ENCODE measurements around the gene ZNF3.
A peak's percentile ranks its signal among the peaks of the same experiment; 100 is the strongest.

The ZNF3 gene

DNA sequence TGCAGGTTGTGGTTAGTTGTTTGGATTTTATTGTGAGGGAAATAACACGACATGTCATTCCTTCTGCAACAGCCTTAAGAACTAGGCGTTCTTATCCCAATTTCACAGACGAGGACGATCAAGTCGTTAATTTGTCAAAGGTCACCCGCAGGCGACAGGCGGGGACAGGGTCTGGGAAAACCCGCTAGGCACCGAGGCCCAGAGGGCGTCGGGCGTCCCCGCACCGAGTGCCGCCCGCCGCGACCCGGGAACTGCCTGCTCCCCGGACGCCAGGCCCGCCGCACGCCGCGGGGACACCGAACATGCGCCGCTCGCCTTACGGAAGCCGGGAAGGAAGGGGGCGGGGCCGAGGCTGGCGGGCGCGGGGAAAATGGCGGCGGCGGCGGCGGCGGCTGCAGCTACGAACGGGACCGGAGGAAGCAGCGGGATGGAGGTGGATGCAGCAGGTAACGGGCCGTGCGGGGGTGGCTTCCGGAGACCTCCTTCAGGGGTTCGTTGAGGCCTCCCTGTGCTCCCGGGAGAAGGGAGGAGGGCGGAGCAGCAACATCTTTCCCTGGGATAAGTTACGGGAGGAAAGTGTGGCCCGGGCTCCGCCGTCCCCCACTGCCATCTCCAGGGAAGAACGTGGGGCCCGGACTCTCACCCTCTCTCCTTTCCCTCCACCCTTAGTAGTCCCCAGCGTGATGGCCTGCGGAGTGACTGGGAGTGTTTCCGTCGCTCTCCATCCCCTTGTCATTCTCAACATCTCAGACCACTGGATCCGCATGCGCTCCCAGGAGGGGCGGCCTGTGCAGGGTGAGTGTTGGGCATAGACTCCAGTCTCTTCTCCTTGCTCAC, 7.3 kb upstream of the ZNF3 start, which contains the start of gene COPS6 (continued):
- TF ChIP-seq IKZF3 (tag by site-specific recombination; IDR thresholded peaks at IDR 0.05) (peak; percentile 79; the same call in 1 of the 2 replicates), ZBTB17 (tag by site-specific recombination; IDR thresholded peaks at IDR 0.05) (no peak), ZFP37 (tag by site-specific recombination; IDR thresholded peaks at IDR 0.05) (peak; percentile 21; the same call in 1 of the 2 replicates), ZNF274 (IDR thresholded peaks at IDR 0.05; ENCODE audit: low read length) (no peak), ZNF274 (tag by site-specific recombination; IDR thresholded peaks at IDR 0.05; ENCODE audit: borderline replicate concordance) (no peak), SALL2 (tag by site-specific recombination; IDR thresholded peaks at IDR 0.05; ENCODE audit: borderline replicate concordance) (no peak), KLF9 (tag by site-specific recombination; IDR thresholded peaks at IDR 0.05; ENCODE audit: low read depth) (peak; percentile 95), ZNF501 (tag by site-specific recombination; IDR thresholded peaks at IDR 0.05) (peak; percentile 85), ZNF423 (tag by site-specific recombination; IDR thresholded peaks at IDR 0.05) (peak; percentile 65), ZNF707 (tag by site-specific recombination; IDR thresholded peaks at IDR 0.05) (no peak), KLF17 (tag by site-specific recombination; IDR thresholded peaks at IDR 0.05) (peak; percentile 54; the same call in 1 of the 2 replicates), YY1 (tag by site-specific recombination; IDR thresholded peaks at IDR 0.05) (peak; percentile 96), ZNF629 (tag by site-specific recombination; IDR thresholded peaks at IDR 0.05) (peak; percentile 69), BCL11A (tag by site-specific recombination; IDR thresholded peaks at IDR 0.05; ENCODE audit: low read depth) (no peak), OSR2 (tag by site-specific recombination; IDR thresholded peaks at IDR 0.05) (peak; percentile 62), ZNF658 (tag by site-specific recombination; IDR thresholded peaks at IDR 0.05) (no peak), ZNF548 (tag by site-specific recombination; IDR thresholded peaks at IDR 0.05) (no peak), ZNF76 (tag by site-specific recombination; IDR thresholded peaks at IDR 0.05; ENCODE audit: borderline replicate concordance, low read depth) (peak; percentile 80), SP3 (tag by site-specific recombination; IDR thresholded peaks at IDR 0.05) (peak; percentile 82), ZNF692 (tag by site-specific recombination; IDR thresholded peaks at IDR 0.05) (peak; percentile 85)

- Histone ChIP-seq H3K9me3 (ENCODE audit: control insufficient read depth, insufficient read depth, low read depth, low read length) (no peaks in the 10 kb centered on the region), H3K4me3 (ENCODE audit: low read depth, low read length) (peak overlapping the region; percentile 86), H3K36me3 (ENCODE audit: control insufficient read depth in 2 of 2, insufficient read depth in 1 of 2, low read length in 2 of 2) (peaks cover 8 to 30% of the 10 kb centered on the region in 2 experiments), H3K4me1 (ENCODE audit: control insufficient read depth, insufficient read depth, low read length) (peaks cover 8% of the 10 kb centered on the region), H3K27ac (ENCODE audit: extremely low read depth, low read depth, low read length) (peak overlapping the region; percentile 79)
- TF ChIP-seq ZNF121 (tag by site-specific recombination; IDR thresholded peaks at IDR 0.05) (peak; percentile 96), ZNF776 (tag by site-specific recombination; IDR thresholded peaks at IDR 0.05; ENCODE audit: borderline replicate concordance) (no peak)
- POLR2A ChIA-PET: interaction anchor here (0.7 to 7.9 kb wide), 2 partner anchors 13 to 39 kb away, joined by 3 to 115 read pairs; partner anchors contain the start of genes AP4M1, MBLAC1 and MCM7
- CTCF ChIA-PET: interaction anchor here (0.6 kb wide), 1 partner anchor 308 kb away, joined by 3 read pairs; no protein-coding TSS in a partner anchor
Observed at GRCh38 chr7:100088095-100088620, 6.6 kb upstream of the ZNF3 start.

Data from HEK293 (cell line).